ENCODE measurements around the gene CACNA1I. TPM values are rescaled to one million over a fixed set of nuclear protein-coding genes. Genes with fewer than 3 reads are reported as not detected.

CACNA1I gene
- total and polyA plus RNA-seq, 2 of the 8 experiments (the other 6 are each of a cell fraction or from before 2014, with no cell fraction given), result 0.77 to 1.2 TPM

- Histone ChIP-seq H3K79me2 (ENCODE audit: control insufficient read depth in 1 of 2, insufficient read depth in 2 of 2, low read length in 2 of 2) (no peaks in the 10 kb centered on the region), H2BK20ac (ENCODE audit: low read length) (no peak overlapping the region), H2AFZ (ENCODE audit: low read length) (no peak overlapping the region), H4K8ac (ENCODE audit: extremely low read depth, insufficient read depth, low read length) (peak overlapping the region; percentile 28; the same call in 1 of the 2 replicates), H3K4me3 (ENCODE audit: extremely low read depth in 1 of 4, insufficient read depth in 2 of 4, low read depth in 3 of 4, low read length in 4 of 4) (peak overlapping the region; percentile 56 to 69 (median 59)), H3K27ac (ENCODE audit: low read depth, low read length) (no peak overlapping the region), H4K5ac (ENCODE audit: insufficient read length, low read depth, low read length) (no peak overlapping the region), H2AK5ac (ENCODE audit: low read depth, low read length) (no peak overlapping the region), H3K27me3 (replicated peaks in 1 of 4; ENCODE audit: control insufficient read depth in 3 of 4, extremely low read depth in 1 of 4, insufficient read depth in 3 of 4, low read length in 3 of 4) (peaks cover 8 to 29% (median 23%) of the 10 kb centered on the region in 4 experiments), H3K4ac (replicated peaks; ENCODE audit: insufficient read length, low read depth, low read length) (peak overlapping the region; percentile 4), H2BK5ac (ENCODE audit: low read depth, low read length) (no peak overlapping the region), H3K4me2 (ENCODE audit: insufficient read depth in 1 of 2, low read depth in 2 of 2, low read length in 2 of 2) (peak overlapping the region; percentile 70 to 87), H3K56ac (replicated peaks; ENCODE audit: insufficient read length, low read depth, low read length) (no peak overlapping the region), H2BK12ac (ENCODE audit: low read depth, low read length) (no peak overlapping the region), H3K9ac (replicated peaks in 1 of 4; ENCODE audit: extremely low read depth in 1 of 4, low read depth in 3 of 4, low read length in 3 of 4) (no peak overlapping the region; a peak in 1 of 7 replicates), H2BK120ac (replicated peaks; ENCODE audit: low read depth, low read length) (no peak overlapping the region), H3K18ac (ENCODE audit: extremely low read depth, low read length) (peak overlapping the region; percentile 51; the same call in 1 of the 2 replicates), H2BK15ac (ENCODE audit: low read length) (peak overlapping the region; percentile 66; the same call in 1 of the 2 replicates), H3K14ac (ENCODE audit: insufficient read length) (no peak overlapping the region), H3K36me3 (ENCODE audit: control insufficient read depth in 2 of 4, insufficient read depth in 4 of 4, low read length in 3 of 4) (no peaks in the 10 kb centered on the region), H3K23me2 (ENCODE audit: low read depth, low read length) (peaks cover 11% of the 10 kb centered on the region; the same call in 1 of the 2 replicates), H3K23ac (ENCODE audit: insufficient read length) (no peak overlapping the region), H3K4me1 (replicated peaks in 1 of 4; ENCODE audit: control insufficient read depth in 3 of 4, insufficient read depth in 4 of 4, low read length in 3 of 4) (peaks cover 0 to 29% (median 24%) of the 10 kb centered on the region in 4 experiments; a peak in 6 of 7 replicates), H4K91ac (replicated peaks; ENCODE audit: insufficient read length, low read length) (peak overlapping the region; percentile 68), H3K79me1 (ENCODE audit: low read depth, low read length) (no peaks in the 10 kb centered on the region), H3K9me3 (ENCODE audit: insufficient read depth in 2 of 2, low read depth in 1 of 2, low read length in 1 of 2) (no peaks in the 10 kb centered on the region), H4K20me1 (replicated peaks in 1 of 2; ENCODE audit: control insufficient read depth in 1 of 2, insufficient read depth in 2 of 2, low read length in 2 of 2) (peaks cover 0 to 4% of the 10 kb centered on the region in 2 experiments)
- no peak for DNase-seq (ENCODE audit: low read depth in 1 of 2, low spot score in 2 of 2)
- no peak for FAIRE-seq
- WGBS, 2 experiments (ENCODE audit: extremely low coverage in 1 of 2, insufficient coverage in 1 of 2, insufficient read length in 1 of 2, insufficient replicate concordance in 2 of 2, low coverage in 1 of 2, low lambda C conversion rate in 2 of 2, missing lambda C conversion rate in 1 of 2), result 82% methylated on average over 1 of the region's 1 CpG; no CpG with 5 or more reads in 1 of the 2 experiments
- CTCF ChIA-PET (ENCODE audit: partially characterized antibody), result interaction anchor here (0.7 to 3.0 kb wide), 9 partner anchors 10 to 376 kb away, joined by 3 to 9 read pairs (median 4); partner anchors contain the start of gene RPS19BP1
- POLR2A ChIA-PET (ENCODE audit: partially characterized antibody), result interaction anchor here (0.8 to 1.6 kb wide), 2 partner anchors 141 to 362 kb away, joined by 3 to 4 read pairs; partner anchors contain the start of gene ATF4
- no peak for TF ChIP-seq BCL11A (IDR thresholded peaks at IDR 0.05; ENCODE audit: low read depth in 2 of 2, low read length in 2 of 2)
Observed at GRCh38 chr22:39661501-39661841, 90.9 kb downstream of the CACNA1I start.
